HCT116 (cell line): ENCODE data around the gene EIF4G3. TPM values are rescaled to one million over a fixed set of nuclear protein-coding genes. Genes with fewer than 3 reads are reported as not detected.

Source experiments
- ATAC-seq: fragments of 200-7000 bp; cut with Tn5 transposase; 2 replicates; pipeline ENCODE4 v1.9.1; 2020; ENCODE audit warnings: mild to moderate bottlenecking, moderate library complexity
- BruUV-seq: library from RNA; stranded (reverse); fragments of 400-500 nt; replicated peaks from 2 replicates; lab custom pipeline; 2021; lab: Mats Ljungman, UMichigan
- CTCF ChIA-PET: fragments of 300-600 bp; sonication (Branson Sonifier 250); formaldehyde crosslinking; loops from one replicate; lab custom pipeline; 2021; ENCODE audit warnings: antibody characterized with exemption; lab: Charles Lee
- POLR2A ChIA-PET: fragments of 300-600, 350-600 bp; sonication (Branson Sonifier 250); formaldehyde crosslinking; loops from one replicate; lab custom pipeline; 2021; ENCODE audit warnings: antibody characterized with exemption; lab: Charles Lee
- RAD21 ChIA-PET, 2 experiments: fragments of 300-600 bp; sonication (Branson Sonifier 250); formaldehyde crosslinking; loops; one replicate each; lab custom pipeline; 2023; ENCODE audit warnings: low total read pairs in 2 of 2; ENCODE audit not compliant: uncharacterized antibody in 2 of 2, unreplicated experiment in 2 of 2, low non-redundant PET in 1 of 2; lab: Charles Lee
- DNase-seq: peaks from one replicate; pipeline ENCODE4 v3.0.0-alpha.2; 2010; ENCODE audit warnings: low read depth, low spot score
- H2AFZ ChIP-seq: fragments of 200-600 bp; shearing (Covaris generic), sonication (generic); 2 replicates; pipeline ENCODE4 v1.6.1; 2017; ENCODE audit warnings: low read depth, mixed run types, mixed read lengths, antibody characterized with exemption, low read length; ENCODE audit not compliant: poor library complexity, severe bottlenecking
- H3K27ac ChIP-seq: 2 replicates; pipeline ENCODE4 v1.5.1; 2012; ENCODE audit warnings: low read depth, low read length
- H3K27me3 ChIP-seq: fragments of 200-600 bp; sonication (generic); 2 replicates; pipeline ENCODE4 v1.6.1; 2016; ENCODE audit warnings: mixed run types, low read length, mixed read lengths; ENCODE audit not compliant: insufficient read depth
- H3K36me3 ChIP-seq, 2 experiments: fragments of 200-500 bp in 1 of 2; fragments of 200-600 bp in 1 of 2; sonication (Bioruptor generic) in 1 of 2; sonication (generic) in 1 of 2; 2 replicates each; pipeline versions ENCODE4 v1.5.1 to v1.6.1; 2014 to 2016; ENCODE audit warnings: low read length in 2 of 2, inconsistent platforms in 1 of 2, mixed read lengths in 1 of 2, mixed run types in 1 of 2; ENCODE audit not compliant: insufficient read depth in 2 of 2, control insufficient read depth in 1 of 2
- H3K4me1 ChIP-seq, 2 experiments: fragments of 200-600 bp in 1 of 2; sonication (generic) in 1 of 2; 2 replicates each; pipeline versions ENCODE4 v1.5.1 to v1.6.1; 2012 to 2017; ENCODE audit warnings: low read length in 2 of 2, inconsistent platforms in 1 of 2, mild to moderate bottlenecking in 1 of 2, mixed read lengths in 1 of 2, mixed run types in 1 of 2, moderate library complexity in 1 of 2; ENCODE audit not compliant: insufficient read depth in 2 of 2, control insufficient read depth in 1 of 2
- H3K4me2 ChIP-seq: fragments of 200-600 bp; sonication (generic); 2 replicates; pipeline ENCODE4 v1.6.1; 2017; ENCODE audit warnings: mixed run types, low read length, mixed read lengths
- H3K4me3 ChIP-seq, 2 experiments: fragments of 200-600 bp in 1 of 2; sonication (generic) in 1 of 2; replicated peaks in 1 of 2; 2 replicates each; pipeline ENCODE4 v1.5.1; 2011 to 2016; ENCODE audit warnings: low read length in 2 of 2, control low read depth in 1 of 2, low read depth in 1 of 2, mild to moderate bottlenecking in 1 of 2, mixed read lengths in 1 of 2, mixed run types in 1 of 2
- H3K79me2 ChIP-seq: fragments of 200-600 bp; sonication (generic); 2 replicates; pipeline ENCODE4 v1.6.1; 2017; ENCODE audit warnings: mild to moderate bottlenecking, mixed run types, low read length, moderate library complexity, mixed read lengths; ENCODE audit not compliant: insufficient read depth
- H3K9ac ChIP-seq: fragments of 200-600 bp; sonication (generic); 2 replicates; pipeline ENCODE4 v1.6.1; 2016; ENCODE audit warnings: low read length, mixed read lengths
- H3K9me2 ChIP-seq: fragments of 200-600 bp; sonication (generic), shearing (Covaris generic); 2 replicates; pipeline ENCODE4 v1.6.1; 2017; ENCODE audit warnings: mixed run types, mild to moderate bottlenecking, moderate library complexity; ENCODE audit not compliant: insufficient read depth
- H3K9me3 ChIP-seq, 2 experiments: fragments of 200-500 bp in 1 of 2; fragments of 200-600 bp in 1 of 2; sonication (Bioruptor generic) in 1 of 2; sonication (generic) in 1 of 2; 2 replicates each; pipeline ENCODE4 v1.6.1; 2014 to 2017; ENCODE audit warnings: low read length in 2 of 2, mixed read lengths in 2 of 2, inconsistent platforms in 1 of 2, low read depth in 1 of 2, mild to moderate bottlenecking in 1 of 2, mixed run types in 1 of 2, moderate library complexity in 1 of 2; ENCODE audit not compliant: control insufficient read depth in 1 of 2, insufficient read depth in 1 of 2
- H4K20me1 ChIP-seq: fragments of 200-600 bp; sonication (generic), shearing (Covaris generic); 2 replicates; pipeline ENCODE4 v1.6.1; 2017; ENCODE audit warnings: mixed run types, mild to moderate bottlenecking, moderate library complexity; ENCODE audit not compliant: insufficient read depth
- ATF3 ChIP-seq: IDR thresholded peaks from 2 replicates; pipeline ENCODE4 v1.6.1; 2012
- CTCF ChIP-seq, 3 experiments: fragments of 200-600 bp in 1 of 3; sonication (generic) in 1 of 3; IDR thresholded peaks in 2 of 3; conservative IDR thresholded peaks in 1 of 3; 2 replicates each; pipeline ENCODE4 v1.5.1; 2012 to 2017; ENCODE audit warnings: low read depth in 2 of 3, low read length in 2 of 3, antibody characterized with exemption in 1 of 3, borderline replicate concordance in 1 of 3, control low read depth in 1 of 3, mild to moderate bottlenecking in 1 of 3, mixed read lengths in 1 of 3, mixed run types in 1 of 3, moderate library complexity in 1 of 3; ENCODE audit not compliant: insufficient read depth in 1 of 3
- ELF1 ChIP-seq: IDR thresholded peaks from 2 replicates; pipeline ENCODE4 v1.6.1; 2012; ENCODE audit warnings: low read depth, borderline replicate concordance
- EZH2 ChIP-seq: fragments of 200-600 bp; sonication (generic); IDR thresholded peaks from 2 replicates; pipeline ENCODE4 v1.6.1; 2017; ENCODE audit warnings: antibody characterized with exemption, mixed run types
- EZH2phosphoT487 ChIP-seq: fragments of 200-600 bp; IDR thresholded peaks from 2 replicates; pipeline ENCODE4 v1.6.1; 2018; ENCODE audit warnings: antibody characterized with exemption, borderline replicate concordance
- JUND ChIP-seq: IDR thresholded peaks from 2 replicates; pipeline ENCODE4 v1.6.1; 2012
- MAX ChIP-seq: IDR thresholded peaks from 2 replicates; pipeline ENCODE4 v1.6.1; 2012
- POLR2A ChIP-seq: IDR thresholded peaks from 2 replicates; pipeline ENCODE4 v1.7.0; 2011; ENCODE audit warnings: borderline replicate concordance; ENCODE audit not compliant: insufficient read depth, insufficient read length; ENCODE audit errors: extremely low read depth
- RAD21 ChIP-seq: IDR thresholded peaks from 2 replicates; pipeline ENCODE4 v1.6.1; 2012; ENCODE audit warnings: low read depth, mild to moderate bottlenecking
- SIN3A ChIP-seq: IDR thresholded peaks from 2 replicates; pipeline ENCODE4 v1.6.1; 2012; ENCODE audit warnings: low read depth
- SP1 ChIP-seq: IDR thresholded peaks from 2 replicates; pipeline ENCODE4 v1.6.1; 2012; ENCODE audit warnings: low read depth
- SRF ChIP-seq: IDR thresholded peaks from 2 replicates; pipeline ENCODE4 v1.6.1; 2012; ENCODE audit warnings: low read depth
- YY1 ChIP-seq: IDR thresholded peaks from 2 replicates; pipeline ENCODE4 v1.6.1; 2011; ENCODE audit warnings: low read length, low read depth, moderate library complexity, mild to moderate bottlenecking; ENCODE audit not compliant: insufficient replicate concordance; ENCODE audit errors: extremely low read depth
- intact Hi-C: fragments of 100-400 bp; cut with micrococcal nuclease; formaldehyde crosslinking; loops from 2 replicates; pipeline ENCODE4 v1.10.0; 2022
- total RNA-seq: library from RNA; stranded (reverse); gene quantifications from one replicate; pipeline ENCODE4 v1.2.1, GENCODE V29; 2021; ENCODE audit not compliant: unreplicated experiment

The EIF4G3 gene
- total RNA-seq, 1 experiment from 2014 or later = 40.1 TPM

- no peak overlapping the region for H2AFZ ChIP-seq
- H3K27ac ChIP-seq = no peak overlapping the region
- RAD21 ChIA-PET = interaction anchor here (1.0 to 1.3 kb wide), 2 partner anchors 213 kb away, joined by 3 to 6 read pairs; no protein-coding TSS in a partner anchor
- intact Hi-C loops = loop anchor here (1.0 kb wide), 1 partner anchor 213 kb away; no protein-coding TSS in a partner anchor
- TF ChIP-seq CTCF (IDR thresholded peaks at IDR 0.05 in 2 of 3, conservative IDR thresholded peaks at IDR 0.05 in 1 of 3; ENCODE audit: borderline replicate concordance in 1 of 3, insufficient read depth in 1 of 3, low read depth in 2 of 3, low read length in 2 of 3) = no peak
- no peak for TF ChIP-seq SIN3A
- no peak for TF ChIP-seq SP1
- no peak for TF ChIP-seq EZH2phosphoT487
- TF ChIP-seq POLR2A = no peak
- no peak for TF ChIP-seq ATF3
- no peak for TF ChIP-seq YY1
- TF ChIP-seq SRF = no peak
- TF ChIP-seq MAX = no peak
- no peak for TF ChIP-seq EZH2
- TF ChIP-seq JUND = no peak
- no peak for TF ChIP-seq RAD21
- no peak for TF ChIP-seq ELF1
- DNase-seq (no peak), ATAC-seq (no peak)
- H3K36me3 ChIP-seq = no peaks in the 10 kb centered on the region
- no peaks in the 10 kb centered on the region for H3K79me2 ChIP-seq
- CTCF ChIA-PET = interaction anchor here (1.2 to 2.1 kb wide), 3 partner anchors 9 to 213 kb away, joined by 5 to 23 read pairs (median 5); no protein-coding TSS in a partner anchor
- H3K4me1 ChIP-seq = no peaks in the 10 kb centered on the region
- POLR2A ChIA-PET = interaction anchor here (0.6 to 1.3 kb wide), 3 partner anchors 16 to 223 kb away, joined by 3 to 4 read pairs (median 4); no protein-coding TSS in a partner anchor
- H4K20me1 ChIP-seq = no peaks in the 10 kb centered on the region
- no peaks in the 10 kb centered on the region for H3K27me3 ChIP-seq
- no peak overlapping the region for H3K4me2 ChIP-seq
- no peak overlapping the region for H3K4me3 ChIP-seq
- H3K9me3 ChIP-seq = no peaks in the 10 kb centered on the region
- no TSS peak for BruUV-seq
- H3K9me2 ChIP-seq = no peaks in the 10 kb centered on the region
- H3K9ac ChIP-seq = no peak overlapping the region
Measured at GRCh38 chr1:20982316-20982715, 194.4 kb downstream of the EIF4G3 start.
